A172 (cell line): Measurements from ENCODE around the gene SUGCT. TPM values are rescaled to one million over a fixed set of nuclear protein-coding genes. Genes with fewer than 3 reads are reported as not detected.
"Not testable (repeated sequence)": the region's sequence is repeated elsewhere in the genome, so short reads cannot be mapped to it uniquely, and the experiment has no call there.

Experiments
- DNase-seq: peaks from one replicate; pipeline ENCODE4 v3.0.0-alpha.2; 2015; ENCODE audit warnings: low spot score
- total RNA-seq: library from RNA; depleted of rRNA; stranded (reverse); fragments of >200 nt; shearing (Covaris generic); gene quantifications from 2 replicates; pipeline ENCODE4 v1.2.3, GENCODE V29; 2014; rRNA removed

Gene SUGCT
- total RNA-seq: 3.3 and 4.6 TPM in 2 replicates

- peak; percentile 85 for DNase-seq
Measured at GRCh38 chr7:40134428-40135316, at the start of gene SUGCT, which contains the start of gene MPLKIP. Gene SUGCT (plus strand): TSS chr7:40135005. Gene MPLKIP (minus strand): TSS chr7:40134622. CDS start chr7:40134567, 55 bp downstream.

- DNase-seq: no peak
Measured at GRCh38 chr7:40092182-40092581, 42.6 kb upstream of the SUGCT start.

- DNase-seq: no peak
Measured at GRCh38 chr7:40093631-40094350, 41.0 kb upstream of the SUGCT start.

- DNase-seq: no peak
Measured at GRCh38 chr7:40095230-40095629, 39.6 kb upstream of the SUGCT start.

- DNase-seq: no peak
Measured at GRCh38 chr7:40095695-40096327, 39.0 kb upstream of the SUGCT start.

GRCh38 chr7:40097728-40098127 is 37.1 kb upstream of the SUGCT start:
- DNase-seq: no peak

GRCh38 chr7:40098810-40099209 is 36.0 kb upstream of the SUGCT start:
- DNase-seq: no peak

- DNase-seq: no peak
Measured at GRCh38 chr7:40099837-40100236, 35.0 kb upstream of the SUGCT start.

GRCh38 chr7:40101201-40101600 is 33.6 kb upstream of the SUGCT start:
- DNase-seq: no peak

- DNase-seq: no peak
Measured at GRCh38 chr7:40102897-40103296, 31.9 kb upstream of the SUGCT start.

- no peak for DNase-seq
Measured at GRCh38 chr7:40105879-40106473, 28.8 kb upstream of the SUGCT start.

GRCh38 chr7:40115936-40116335 is 18.9 kb upstream of the SUGCT start:
- no peak for DNase-seq

GRCh38 chr7:40117199-40117598 is 17.6 kb upstream of the SUGCT start:
- not testable (repeated sequence) for DNase-seq

- not testable (repeated sequence) for DNase-seq
Measured at GRCh38 chr7:40118201-40118600, 16.6 kb upstream of the SUGCT start.

GRCh38 chr7:40120020-40120419 is 14.8 kb upstream of the SUGCT start:
- DNase-seq: no peak

GRCh38 chr7:40122100-40122939 is 12.5 kb upstream of the SUGCT start:
- not testable (repeated sequence) for DNase-seq

- DNase-seq: no peak
Measured at GRCh38 chr7:40122940-40123254, 11.9 kb upstream of the SUGCT start.

- DNase-seq: peak; percentile 27
Measured at GRCh38 chr7:40133561-40134427, 1.0 kb upstream of the SUGCT start.

- no peak for DNase-seq
Measured at GRCh38 chr7:40135317-40135610, 459 bp downstream of the SUGCT start.

- DNase-seq: no peak
Measured at GRCh38 chr7:40137563-40137962, 2.8 kb downstream of the SUGCT start.
